Inferior parietal cortex (tissue), 1 donor: ENCODE data around the gene ZNRF2.

ENCODE experiments used
- DNase-seq: peaks from one replicate; pipeline ENCODE4 v3.0.0-alpha.2; 2016; ENCODE audit errors: extremely low spot score

ZNRF2 gene

DNA sequence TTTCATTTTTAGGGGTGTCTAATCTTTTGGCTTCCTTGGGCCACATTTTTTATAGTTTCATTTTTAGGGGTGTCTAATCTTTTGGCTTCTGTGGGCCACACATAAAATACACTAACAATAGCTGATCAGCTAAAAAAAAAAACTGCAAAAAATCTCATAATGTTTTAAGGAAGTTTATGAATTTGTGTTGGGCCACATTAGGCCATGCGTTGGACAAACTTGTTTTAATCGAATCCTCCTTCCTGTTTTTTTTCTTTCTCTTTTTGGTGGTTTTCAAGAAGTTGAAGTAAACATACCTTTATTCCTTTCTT lies 37.4 kb downstream of the ZNRF2 start:
- DNase-seq: no peak

DNA sequence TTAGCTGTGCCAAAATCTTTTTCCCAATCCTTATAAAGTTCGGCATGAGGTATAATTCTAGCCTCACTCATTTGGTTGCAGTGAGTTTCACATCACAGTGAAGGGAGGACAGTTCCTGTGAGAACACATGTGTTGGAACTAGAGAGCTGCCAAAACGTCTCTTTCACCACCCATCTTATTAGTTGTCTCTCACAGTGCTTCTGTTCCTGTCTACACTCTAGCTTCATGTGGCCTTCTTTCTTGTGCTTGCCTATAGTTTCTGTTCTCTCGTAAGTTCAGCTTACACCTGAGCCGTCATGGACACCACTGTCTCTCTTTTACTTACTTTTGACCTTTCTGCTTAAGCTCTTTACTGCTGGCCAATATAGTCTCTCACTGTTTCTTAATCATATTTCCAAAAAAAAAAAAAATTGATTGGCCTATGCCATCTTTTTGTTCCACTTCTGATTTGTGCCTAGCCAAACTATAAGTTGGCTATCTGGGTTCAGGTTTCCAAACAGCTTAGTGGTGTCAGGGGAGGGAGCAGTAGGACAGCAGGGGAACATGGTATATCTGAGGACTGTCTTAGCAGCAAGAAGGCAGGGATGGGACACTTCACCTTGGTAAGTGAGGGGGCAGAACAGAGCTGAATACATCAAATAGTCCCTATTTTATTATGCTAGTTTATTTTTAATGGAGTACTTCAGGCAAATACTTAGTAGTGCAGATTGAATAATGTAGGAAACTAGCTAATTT lies 38.0 kb downstream of the ZNRF2 start:
- peak; percentile 46 for DNase-seq

DNA sequence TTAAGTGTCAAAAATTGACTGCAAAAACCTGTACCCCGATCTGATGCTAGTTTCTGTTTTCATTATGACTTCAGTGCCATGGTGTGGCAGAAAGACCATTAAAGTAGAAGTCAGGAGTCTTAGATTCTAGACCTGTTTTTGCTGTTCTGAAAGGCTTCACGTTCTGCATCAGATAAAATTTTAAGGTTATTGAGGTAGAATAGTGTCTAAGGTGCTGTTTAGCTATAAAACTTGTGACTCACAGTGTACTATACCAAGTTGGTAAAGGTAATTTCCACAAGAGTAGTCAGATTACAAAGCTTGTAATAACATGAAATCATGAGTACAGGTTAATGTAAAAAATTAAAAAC lies 38.6 kb downstream of the ZNRF2 start:
- no peak for DNase-seq

DNA sequence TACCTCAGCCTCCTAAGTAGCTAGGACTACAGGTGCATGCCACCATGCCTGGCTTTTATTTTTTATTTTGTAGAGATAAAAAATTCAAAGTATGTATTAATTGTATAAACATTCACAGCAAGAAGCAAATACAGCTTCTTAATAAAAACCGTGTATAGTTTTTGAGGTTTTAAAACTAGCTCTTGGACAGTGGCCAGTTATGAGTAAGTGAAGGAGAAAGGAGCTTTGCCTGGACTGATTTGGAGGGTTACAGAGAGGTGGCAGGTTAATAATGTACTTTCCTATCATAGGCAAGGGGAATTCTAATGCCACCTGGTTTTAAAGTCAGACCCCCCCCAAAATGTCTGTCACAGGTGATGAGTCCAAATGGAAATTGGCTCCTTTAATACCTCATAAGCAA lies 43.4 kb downstream of the ZNRF2 start:
- no peak for DNase-seq

DNA sequence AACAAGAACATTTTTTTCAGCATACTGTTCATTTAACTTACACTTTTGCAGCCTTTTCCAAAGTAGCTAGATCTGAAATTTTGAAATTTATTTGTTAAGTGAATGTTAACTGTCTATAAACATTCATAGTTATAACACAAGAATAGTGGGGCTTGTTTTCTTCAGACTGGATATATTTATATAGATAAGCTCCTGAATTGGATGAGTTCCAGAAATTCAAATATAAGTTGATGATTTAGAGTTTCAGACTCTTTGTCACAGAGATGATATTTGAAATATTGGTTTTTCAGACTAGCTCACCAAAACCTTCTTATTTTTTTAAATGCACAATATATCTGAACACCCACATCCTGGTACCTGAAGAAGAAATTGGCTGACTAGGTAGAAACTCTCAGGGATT lies 44.0 kb downstream of the ZNRF2 start:
- DNase-seq: no peak

DNA sequence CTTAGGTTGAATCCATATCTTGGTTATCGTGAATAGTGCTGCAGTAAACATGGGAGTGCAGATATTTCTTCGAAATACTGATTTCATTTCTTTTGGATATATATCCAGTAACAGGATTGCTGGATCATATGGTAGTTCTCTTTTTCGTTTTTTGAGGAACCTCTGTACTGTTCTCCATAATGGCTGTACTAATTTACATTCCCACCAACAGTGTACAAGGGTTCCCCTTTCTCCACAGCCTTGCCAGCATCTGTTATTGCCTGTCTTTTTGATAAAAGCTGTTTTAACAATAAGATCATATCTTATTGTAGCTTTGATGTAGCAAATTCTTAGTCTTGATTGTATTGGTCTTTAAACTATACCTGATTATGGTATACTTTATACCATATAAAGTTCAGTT lies 45.3 kb downstream of the ZNRF2 start:
- no peak for DNase-seq

DNA sequence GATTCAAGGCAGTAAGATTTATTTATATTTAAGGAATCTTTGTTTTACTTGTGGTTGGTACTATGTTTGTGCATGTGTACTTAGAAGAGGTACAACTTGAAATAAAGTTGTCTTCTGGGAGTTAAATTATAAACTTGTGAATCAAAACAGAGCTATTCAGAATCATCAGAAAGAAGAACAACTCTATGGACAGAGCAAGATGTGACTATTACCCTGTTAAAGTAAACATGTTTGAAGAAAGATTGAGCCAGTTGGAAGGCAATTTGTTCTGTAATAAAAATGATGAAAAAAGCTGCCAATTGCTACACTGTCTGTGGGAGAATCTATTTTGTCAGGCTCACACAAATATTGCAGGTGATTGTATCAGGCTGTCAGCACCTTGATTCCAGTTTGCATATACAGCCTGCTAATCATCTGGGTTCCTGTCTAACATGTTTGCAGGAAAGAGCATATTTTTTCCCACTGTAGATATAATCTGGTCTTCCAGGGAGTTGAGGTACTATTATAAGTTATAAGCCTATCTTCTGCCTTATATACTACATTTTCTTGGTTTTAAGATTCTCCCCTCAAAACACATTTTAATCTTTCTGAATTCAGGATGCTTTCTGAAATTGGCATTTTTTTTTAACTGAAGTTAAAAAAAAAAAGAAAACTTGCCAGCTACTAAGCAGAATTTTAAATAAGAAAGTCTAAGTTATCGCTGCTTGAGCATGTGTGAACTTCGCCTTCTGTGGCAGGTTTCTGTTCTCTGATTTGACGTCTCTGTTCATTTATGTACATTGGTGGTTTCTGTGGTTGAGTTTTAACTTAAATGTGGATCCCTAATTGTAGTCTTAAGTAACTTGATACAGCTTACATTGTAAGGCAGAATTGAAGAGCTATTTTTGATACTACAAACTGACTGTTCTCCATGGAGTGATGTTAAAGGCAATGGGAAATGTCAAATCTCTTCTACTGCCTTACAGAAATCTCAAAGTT lies 46.0 kb downstream of the ZNRF2 start:
- no peak for DNase-seq

DNA sequence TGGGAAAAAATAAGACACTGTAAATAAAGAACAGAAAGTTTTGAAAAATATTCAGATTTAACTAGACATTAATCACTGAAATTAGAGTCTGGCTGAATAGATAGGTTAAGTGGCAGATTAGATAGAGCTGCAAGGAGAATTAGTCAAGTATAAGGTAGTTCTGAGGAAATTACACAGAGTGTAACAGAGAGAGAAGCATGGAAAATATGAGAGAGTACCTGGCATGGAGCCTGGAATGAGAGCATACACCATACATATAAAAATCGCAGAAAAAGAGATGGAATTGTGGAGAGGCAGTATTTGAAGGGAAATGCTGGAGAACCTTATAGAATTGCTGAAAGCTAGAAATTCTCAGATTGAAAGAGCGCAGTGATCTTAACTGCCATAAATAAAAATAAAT lies 46.9 kb downstream of the ZNRF2 start:
- DNase-seq: no peak

DNA sequence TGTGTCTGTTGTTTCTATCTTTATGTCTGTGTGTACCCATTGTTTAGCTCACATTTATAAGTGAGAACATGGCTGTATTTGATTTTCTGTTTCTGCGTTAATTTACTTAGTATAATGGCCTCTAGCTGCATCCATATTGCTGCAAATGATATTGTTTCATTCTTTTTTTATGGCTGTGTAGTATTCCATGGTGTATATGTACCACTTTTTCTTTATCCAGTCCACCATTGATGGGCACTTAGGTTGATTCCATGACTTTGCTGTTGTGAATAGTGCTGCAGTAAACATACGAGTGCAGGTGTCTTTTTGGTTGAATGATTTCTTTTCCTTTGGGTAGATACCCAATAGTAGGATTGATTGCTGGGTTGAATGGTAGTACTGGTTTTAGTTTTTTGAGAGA lies 48.2 kb downstream of the ZNRF2 start:
- DNase-seq: no peak

DNA sequence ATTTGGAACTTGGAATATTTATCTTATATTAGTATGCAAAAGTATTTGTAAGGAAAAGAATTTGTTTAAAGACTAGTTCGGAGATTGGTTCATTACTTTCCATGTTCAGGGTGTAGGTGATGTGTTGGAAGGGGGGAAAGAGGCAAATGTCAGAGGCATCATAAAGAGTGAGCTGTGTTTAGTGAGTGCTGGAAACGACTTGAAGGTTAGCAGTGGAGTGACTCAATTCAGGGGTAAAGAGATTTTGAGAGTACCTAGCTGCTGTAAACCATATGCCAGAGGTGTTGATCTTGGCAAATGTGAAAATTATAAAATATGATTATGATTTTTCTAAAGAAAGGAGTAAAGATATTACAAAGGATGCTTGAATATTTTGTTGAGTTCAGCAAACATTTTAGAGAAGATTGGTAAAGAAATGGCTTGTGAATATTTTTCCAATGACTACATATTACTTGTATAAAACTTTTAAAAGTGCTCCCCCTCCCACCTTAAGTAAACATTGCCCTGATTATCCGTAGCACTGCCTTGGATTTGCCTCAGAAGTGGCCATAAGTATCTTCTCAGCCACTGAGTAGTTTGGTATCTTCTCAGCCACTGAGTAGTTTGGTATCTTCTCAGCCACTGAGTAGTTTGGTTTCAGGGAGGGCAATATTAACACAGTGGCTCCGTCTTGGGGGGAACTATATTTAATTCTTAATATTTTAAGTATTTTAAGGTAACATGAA lies 51.5 kb downstream of the ZNRF2 start:
- DNase-seq: no peak

DNA sequence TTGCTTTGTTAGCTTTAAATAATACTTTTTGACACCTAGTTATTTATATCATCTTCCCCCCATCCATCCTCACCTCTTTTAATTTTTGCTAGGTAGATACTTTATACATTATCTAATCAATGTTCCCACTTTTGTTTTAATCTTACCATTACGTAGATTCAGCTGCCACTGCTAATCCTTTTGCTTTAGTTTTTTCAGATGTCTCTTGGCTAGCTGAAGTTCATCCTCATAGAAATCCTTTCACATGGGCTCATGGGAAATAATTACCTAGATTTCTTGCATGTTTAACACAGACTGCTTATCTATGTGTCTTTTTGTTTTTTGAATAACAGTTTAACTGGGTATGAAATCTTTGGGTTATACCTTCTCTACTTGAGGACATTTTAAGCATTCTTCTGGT lies 60.1 kb downstream of the ZNRF2 start:
- no peak for DNase-seq

DNA sequence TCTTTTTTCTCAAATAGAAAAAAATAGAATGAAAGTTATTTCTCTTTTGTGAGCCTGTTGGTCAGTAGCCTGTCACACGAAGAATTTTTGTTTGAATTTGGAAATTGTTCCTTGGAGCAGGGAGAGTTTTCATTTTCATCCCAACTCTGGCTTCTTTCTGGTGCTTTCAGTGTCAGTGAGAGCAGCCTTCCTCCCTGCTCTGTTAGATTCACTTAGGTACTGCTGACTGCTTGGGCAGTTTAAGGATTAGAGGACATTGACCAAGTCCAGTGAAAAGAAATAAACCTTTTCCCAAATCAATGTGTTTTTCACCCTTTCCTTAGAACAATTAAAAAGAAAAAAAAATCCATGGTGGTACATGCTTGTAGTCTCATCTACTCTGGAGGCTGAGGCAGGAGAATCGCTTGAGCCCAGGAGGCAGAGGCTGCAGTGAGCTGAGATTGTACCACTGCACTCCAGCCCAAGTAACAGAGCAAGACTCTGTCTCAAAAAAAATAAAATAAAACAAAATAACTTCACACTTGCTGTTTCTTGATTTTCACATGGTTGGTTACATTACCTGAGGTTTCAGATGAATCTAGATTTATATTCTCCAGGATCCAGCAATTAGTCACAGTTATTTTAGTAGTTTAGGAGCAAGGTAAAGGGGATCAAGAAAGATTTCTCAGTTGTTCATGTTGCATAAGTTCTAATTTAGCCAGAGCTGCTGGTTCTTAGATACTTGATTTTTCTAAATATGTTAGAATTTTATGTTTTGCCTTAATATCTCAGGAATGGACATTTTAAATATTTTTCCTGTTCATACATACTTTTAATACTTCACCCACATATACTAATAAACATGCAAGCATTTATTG lies 63.1 kb downstream of the ZNRF2 start:
- DNase-seq: no peak

DNA sequence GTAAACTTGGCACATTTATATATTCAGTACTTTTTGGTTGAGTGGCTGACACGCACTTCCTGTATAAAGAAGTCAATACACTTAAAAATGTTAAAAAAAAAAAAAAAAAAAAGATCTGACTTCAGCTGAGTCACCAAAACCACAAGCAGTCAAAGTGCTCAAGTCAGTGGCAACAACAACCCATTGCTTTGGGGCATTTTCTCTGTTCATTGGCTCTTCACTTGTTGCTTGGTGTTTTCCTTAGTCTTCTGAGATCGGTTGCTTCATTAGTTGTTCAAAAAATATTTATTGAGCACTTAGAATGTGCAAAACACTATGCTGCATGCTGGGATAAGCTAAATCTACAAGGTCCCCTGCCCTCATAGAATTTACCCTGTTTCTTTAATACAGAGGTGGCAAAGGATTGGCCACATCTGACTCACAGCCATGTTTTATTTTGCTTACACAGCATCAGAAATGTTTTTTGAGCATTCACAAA lies 63.7 kb downstream of the ZNRF2 start:
- no peak for DNase-seq

DNA sequence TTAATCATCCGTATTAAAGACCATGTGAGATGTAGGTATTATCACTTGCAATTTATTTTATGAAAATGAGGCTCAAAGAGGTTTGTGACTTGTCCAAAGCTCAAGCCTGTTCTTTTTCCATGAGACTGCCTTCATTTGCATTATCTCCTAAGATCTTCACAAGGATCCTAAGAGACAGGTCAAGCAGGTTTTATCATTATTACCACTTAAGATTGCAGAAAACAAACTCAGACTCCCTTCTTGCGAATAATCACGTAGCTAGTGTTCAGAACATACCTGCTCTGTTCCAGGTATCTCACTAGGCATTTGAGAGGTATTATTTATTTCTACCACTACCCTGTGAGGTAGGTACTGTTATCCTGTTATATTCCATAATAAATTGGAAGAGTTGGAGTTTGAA lies 64.8 kb downstream of the ZNRF2 start:
- no peak for DNase-seq

DNA sequence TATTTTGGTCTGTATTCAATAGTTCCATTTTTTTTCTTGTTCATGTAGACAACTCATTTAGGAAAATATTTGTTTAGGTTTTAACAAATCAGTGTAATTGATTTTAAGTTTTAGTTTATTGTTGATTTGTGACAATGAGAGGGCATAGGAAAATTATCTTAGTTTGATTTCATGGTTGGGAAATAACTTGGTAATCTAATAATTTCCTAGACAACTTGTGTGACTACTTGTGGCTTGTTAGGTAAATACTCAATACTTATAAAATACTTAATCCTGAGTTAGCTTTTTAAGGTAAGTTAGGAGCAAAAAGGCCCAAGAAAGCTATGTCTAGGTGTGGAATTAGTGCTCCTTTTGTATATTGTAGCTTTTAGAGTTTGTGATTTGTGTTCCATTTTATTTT lies 65.4 kb downstream of the ZNRF2 start:
- DNase-seq: no peak

DNA sequence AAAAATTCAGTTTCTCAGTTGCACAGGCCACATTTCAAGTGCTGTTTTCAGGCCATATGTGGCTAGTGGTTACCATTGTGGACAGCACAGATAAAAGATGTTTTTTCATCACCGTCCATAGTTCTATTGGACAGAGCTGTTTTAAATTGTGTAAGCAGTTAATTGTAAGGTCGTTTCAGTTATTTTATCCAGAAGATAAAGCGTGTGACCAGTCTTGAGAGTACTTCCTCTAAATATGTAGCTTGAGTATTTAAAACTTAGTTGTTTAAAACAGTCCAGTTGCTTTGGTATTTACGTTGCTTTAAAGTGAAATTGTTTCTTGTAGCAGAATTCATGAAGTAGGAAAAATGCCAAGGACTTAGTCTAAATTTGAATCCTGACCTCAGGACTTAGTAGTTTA lies 66.9 kb downstream of the ZNRF2 start:
- DNase-seq: no peak

DNA sequence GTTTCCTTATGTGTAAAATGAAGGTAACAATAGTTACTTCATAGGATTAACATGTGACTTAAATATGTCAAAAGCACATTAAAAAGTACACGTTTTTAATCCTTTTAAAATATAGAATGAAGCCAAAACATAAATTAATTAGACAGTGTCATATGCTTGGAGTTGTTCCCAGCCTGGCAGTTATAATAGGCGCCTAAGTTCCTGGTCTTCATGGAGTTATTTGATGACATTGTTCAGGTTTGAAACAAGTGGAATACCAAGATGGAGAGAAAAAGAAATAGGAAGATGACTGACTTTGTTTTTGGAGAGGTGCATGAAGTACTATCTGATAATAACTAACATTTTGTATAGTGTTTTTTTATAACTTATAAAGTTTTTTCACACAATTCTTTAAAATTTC lies 67.3 kb downstream of the ZNRF2 start:
- DNase-seq: no peak

DNA sequence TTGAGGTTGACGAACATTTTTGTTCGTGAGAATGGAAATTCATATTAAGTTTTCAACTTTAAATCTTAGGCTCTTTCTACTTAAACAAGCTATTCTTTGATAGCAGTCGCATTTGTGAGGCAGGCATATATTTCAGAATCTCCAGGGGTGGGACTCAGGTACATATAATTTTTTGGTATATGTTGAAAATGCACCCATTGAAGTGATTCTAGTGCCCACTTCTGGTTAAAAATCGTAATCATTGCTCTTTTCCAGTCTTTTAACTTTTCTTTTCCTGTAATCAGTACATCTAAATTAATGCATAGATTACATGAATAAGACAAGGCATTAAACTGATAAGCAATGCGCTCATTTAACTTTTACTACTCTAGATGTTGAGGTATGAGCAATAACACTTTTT lies 67.8 kb downstream of the ZNRF2 start:
- no peak for DNase-seq

DNA sequence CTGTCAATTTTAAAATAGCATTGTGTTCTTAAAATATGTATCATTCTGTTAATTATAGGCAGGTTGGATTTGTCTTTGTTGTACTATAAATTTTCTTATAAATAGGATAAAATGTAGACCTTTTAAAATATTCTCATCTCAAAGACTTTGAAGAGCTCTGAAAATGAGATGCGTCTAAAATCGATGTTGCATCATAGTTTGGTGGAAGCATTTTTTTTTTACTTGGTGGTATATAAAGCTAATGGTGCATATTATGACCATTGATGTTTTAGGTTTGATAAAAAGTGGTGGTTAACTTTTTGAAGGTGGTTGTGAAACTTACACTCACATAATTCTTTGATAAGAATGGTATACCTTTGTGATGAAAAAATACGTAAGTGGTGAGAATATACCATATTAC lies 69.1 kb downstream of the ZNRF2 start:
- DNase-seq: no peak

DNA sequence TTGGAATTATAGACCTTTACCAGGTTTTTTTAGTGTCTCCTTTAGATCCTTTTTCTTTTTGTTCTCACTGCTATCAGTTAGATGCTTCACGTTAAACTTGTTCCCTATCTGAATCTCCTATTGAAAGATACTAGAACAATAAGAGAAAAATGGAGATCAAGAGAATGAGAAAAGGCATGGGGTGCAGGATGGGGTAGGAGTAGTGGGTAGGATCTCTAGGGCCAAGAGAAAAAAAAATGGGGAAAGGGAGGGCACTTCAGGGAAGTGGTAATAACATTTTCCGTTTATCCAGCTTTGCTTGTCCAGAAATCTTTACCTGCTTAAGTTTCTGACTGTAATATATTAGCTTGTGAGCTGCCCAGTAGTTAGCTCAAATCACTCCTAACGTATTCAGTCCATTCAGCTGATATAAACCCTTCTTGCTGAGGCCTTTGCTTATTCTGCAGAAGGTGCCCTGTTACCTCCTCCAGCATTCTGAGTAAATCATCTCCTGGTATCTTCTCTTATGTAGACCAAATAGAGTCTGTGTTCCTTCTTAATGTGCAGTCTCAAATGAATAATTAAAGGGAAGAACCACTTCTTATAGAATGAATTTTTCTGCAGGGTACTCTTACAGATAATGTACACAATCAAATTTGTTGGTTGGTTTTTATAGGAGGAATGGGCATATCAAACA lies 69.7 kb downstream of the ZNRF2 start:
- DNase-seq: no peak

DNA sequence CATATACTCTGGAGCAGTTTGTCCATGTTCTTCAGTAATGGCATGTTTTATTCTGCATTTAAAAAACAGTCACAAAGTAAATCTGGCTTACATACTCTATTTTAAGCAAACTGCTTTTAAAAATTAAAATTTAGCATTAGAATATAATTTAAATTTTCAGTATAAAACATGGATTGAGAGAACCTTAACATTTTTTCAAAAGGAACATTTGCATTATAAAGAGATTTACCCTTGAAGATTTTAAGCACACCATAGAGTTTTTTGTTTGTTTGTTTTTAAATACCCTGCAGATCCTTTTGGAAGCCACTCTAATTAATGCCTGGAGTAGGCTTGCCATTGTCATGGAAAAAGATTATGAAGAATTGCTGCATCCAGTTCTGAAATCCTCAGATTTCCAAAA lies 70.4 kb downstream of the ZNRF2 start:
- DNase-seq: no peak
